Measurements from ENCODE around the gene IGSF23. TPM values are rescaled to one million over a fixed set of nuclear protein-coding genes. Genes with fewer than 3 reads are reported as not detected.
A peak's percentile ranks its signal among the peaks of the same experiment; 100 is the strongest.

IGSF23 gene
- total RNA-seq, 1 experiment from 2014 or later = not detected

DNA sequence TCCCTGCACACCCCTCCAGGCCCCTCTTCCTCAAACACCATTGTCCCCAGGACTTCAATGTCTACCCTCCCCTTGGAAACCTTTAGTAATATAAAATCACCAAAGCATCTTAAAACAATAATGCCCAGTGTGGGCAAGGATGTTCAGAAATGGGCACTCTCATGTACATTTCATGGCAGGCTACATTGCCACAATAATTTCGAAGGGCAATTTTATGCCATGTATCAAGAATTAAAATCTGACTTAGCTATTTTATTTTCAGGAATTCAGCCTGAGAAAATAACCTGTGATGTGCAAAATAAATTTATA lies 35.8 kb upstream of the IGSF23 start:
- no peak overlapping the region for H3K4me2 ChIP-seq
- H2AFZ ChIP-seq = no peak overlapping the region
- ChIA-PET POLR2A (ENCODE audit: unreplicated experiment) (no interaction called here), CTCF (interaction anchor here (0.5 to 1.6 kb wide), 8 partner anchors 9 to 436 kb away, joined by 3 to 11 read pairs (median 4); partner anchors contain the start of gene NECTIN2)
- no peaks in the 10 kb centered on the region for H4K20me1 ChIP-seq (ENCODE audit: insufficient read depth)
- peaks cover 57% of the 10 kb centered on the region for H3F3A ChIP-seq (ENCODE audit: insufficient read depth, low read depth)
- no peaks in the 10 kb centered on the region for H3K9me2 ChIP-seq (ENCODE audit: insufficient read depth)
- no peaks in the 10 kb centered on the region for H3K79me2 ChIP-seq (ENCODE audit: low read depth)
- peaks cover 51% of the 10 kb centered on the region for H3K4me1 ChIP-seq (replicated peaks; ENCODE audit: insufficient read depth)
- no peak overlapping the region for H3K4me3 ChIP-seq
- no peaks in the 10 kb centered on the region for H3K9me3 ChIP-seq (ENCODE audit: insufficient read depth, low read depth)
- no peak for TF ChIP-seq EZH2 (IDR thresholded peaks at IDR 0.05; ENCODE audit: low read depth)
- TF ChIP-seq, protein P1, sequence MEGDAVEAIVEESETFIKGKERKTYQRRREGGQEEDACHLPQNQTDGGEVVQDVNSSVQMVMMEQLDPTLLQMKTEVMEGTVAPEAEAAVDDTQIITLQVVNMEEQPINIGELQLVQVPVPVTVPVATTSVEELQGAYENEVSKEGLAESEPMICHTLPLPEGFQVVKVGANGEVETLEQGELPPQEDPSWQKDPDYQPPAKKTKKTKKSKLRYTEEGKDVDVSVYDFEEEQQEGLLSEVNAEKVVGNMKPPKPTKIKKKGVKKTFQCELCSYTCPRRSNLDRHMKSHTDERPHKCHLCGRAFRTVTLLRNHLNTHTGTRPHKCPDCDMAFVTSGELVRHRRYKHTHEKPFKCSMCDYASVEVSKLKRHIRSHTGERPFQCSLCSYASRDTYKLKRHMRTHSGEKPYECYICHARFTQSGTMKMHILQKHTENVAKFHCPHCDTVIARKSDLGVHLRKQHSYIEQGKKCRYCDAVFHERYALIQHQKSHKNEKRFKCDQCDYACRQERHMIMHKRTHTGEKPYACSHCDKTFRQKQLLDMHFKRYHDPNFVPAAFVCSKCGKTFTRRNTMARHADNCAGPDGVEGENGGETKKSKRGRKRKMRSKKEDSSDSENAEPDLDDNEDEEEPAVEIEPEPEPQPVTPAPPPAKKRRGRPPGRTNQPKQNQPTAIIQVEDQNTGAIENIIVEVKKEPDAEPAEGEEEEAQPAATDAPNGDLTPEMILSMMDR (conservative IDR thresholded peaks at IDR 0.05) = no peak
- intact Hi-C loops (cut with micrococcal nuclease; ENCODE audit: unreplicated experiment) = loop anchor here (1.0 to 10.0 kb wide), 3 partner anchors 77 to 377 kb away; partner anchors contain the start of gene CLPTM1
- H3K27me3 ChIP-seq (ENCODE audit: insufficient read depth, low read depth) = no peaks in the 10 kb centered on the region
- no peak for DNase-seq
- H3K27ac ChIP-seq = peak overlapping the region; percentile 97
- H3K36me3 ChIP-seq (ENCODE audit: low read depth) = no peaks in the 10 kb centered on the region
- no TSS peak for BruUV-seq (replicated peaks)

DNA sequence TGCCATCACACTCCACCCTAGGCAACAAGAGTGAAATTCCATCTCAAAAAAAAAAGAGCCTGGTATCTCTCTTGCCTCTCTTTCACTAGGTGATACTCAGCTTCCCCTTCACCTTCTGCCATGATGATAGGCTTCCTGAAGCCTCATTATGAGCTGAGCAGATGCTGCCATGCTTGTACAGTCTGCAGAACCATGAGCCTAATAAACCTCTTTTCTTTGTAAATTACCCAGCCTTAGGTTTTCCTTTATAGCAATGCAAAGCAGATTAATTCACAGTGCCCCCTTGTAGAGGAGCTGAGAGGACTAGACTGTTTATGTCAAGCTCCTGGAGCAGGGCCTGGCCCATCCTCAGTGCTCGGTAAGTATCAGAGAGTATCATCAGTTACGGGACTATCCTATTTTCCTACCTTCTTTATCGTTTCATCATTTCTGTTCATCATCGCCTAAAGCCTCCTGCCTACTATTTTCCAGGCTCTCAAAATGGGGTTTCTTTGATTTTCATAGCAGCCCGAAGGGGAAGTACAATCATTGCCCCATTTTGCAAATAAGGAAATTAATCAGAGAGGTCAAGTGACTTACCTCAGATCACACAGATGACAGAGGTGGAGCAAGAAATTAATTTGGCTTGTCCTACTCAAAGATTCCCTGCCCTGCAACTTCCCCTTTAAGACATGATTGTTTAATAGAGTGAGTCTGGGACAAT lies 33.5 kb upstream of the IGSF23 start:
- H3K79me2 ChIP-seq (ENCODE audit: low read depth) = no peaks in the 10 kb centered on the region
- DNase-seq = no peak
- H3K27ac ChIP-seq = no peak overlapping the region
- no peaks in the 10 kb centered on the region for H4K20me1 ChIP-seq (ENCODE audit: insufficient read depth)
- no peak overlapping the region for H3K4me3 ChIP-seq
- H3K4me1 ChIP-seq (replicated peaks; ENCODE audit: insufficient read depth) = peaks cover 28% of the 10 kb centered on the region
- H3K27me3 ChIP-seq (ENCODE audit: insufficient read depth, low read depth) = no peaks in the 10 kb centered on the region
- no peaks in the 10 kb centered on the region for H3K36me3 ChIP-seq (ENCODE audit: low read depth)
- CTCF ChIA-PET = no interaction called here
- BruUV-seq (replicated peaks) = no TSS peak
- no peak overlapping the region for H2AFZ ChIP-seq
- H3K9me3 ChIP-seq (ENCODE audit: insufficient read depth, low read depth) = no peaks in the 10 kb centered on the region
- H3F3A ChIP-seq (ENCODE audit: insufficient read depth, low read depth) = peaks cover 34% of the 10 kb centered on the region
- POLR2A ChIA-PET (ENCODE audit: unreplicated experiment) = interaction anchor here (0.6 kb wide), 1 partner anchor 22 kb away, joined by 3 read pairs; no protein-coding TSS in a partner anchor
- intact Hi-C loops (cut with micrococcal nuclease; ENCODE audit: unreplicated experiment) = loop anchor here (10.0 kb wide), 1 partner anchor 375 kb away; the partner anchor contains the start of gene CLPTM1
- TF ChIP-seq EZH2 (IDR thresholded peaks at IDR 0.05; ENCODE audit: low read depth) = no peak
- TF ChIP-seq, protein P1 (conservative IDR thresholded peaks at IDR 0.05) = no peak
- no peaks in the 10 kb centered on the region for H3K9me2 ChIP-seq (ENCODE audit: insufficient read depth)
- no peak overlapping the region for H3K4me2 ChIP-seq

DNA sequence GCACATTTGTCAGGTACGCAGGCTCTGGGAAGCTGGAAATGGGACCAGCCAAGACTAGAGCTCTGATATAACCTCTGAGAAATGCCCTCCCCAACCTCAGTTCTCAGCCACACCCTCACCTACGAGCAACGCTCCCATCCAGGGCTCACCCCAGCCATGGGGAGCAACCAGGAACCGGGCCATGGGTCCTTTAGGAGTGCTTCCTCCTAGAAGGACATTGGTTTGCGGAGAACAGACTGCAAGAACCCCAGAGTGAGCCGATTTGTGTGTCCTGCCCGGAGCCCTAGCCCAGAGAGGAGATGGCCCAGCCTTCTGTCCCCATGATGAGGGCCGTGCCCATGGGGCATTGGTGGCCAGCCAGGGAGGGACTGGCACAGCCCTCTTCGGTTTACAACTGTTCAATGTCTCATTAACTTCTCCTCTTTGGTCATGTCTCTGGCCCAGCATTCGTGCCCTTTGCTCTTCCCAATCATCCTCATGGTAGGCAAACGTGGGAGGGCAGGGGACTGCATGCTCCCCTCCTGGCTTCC lies 32.9 kb upstream of the IGSF23 start:
- H3K27ac ChIP-seq = no peak overlapping the region
- H3K4me2 ChIP-seq = no peak overlapping the region
- TF ChIP-seq, protein P1 (conservative IDR thresholded peaks at IDR 0.05) = no peak
- TF ChIP-seq EZH2 (IDR thresholded peaks at IDR 0.05; ENCODE audit: low read depth) = no peak
- no peak overlapping the region for H2AFZ ChIP-seq
- BruUV-seq (replicated peaks) = no TSS peak
- H3K4me1 ChIP-seq (replicated peaks; ENCODE audit: insufficient read depth) = peaks cover 32% of the 10 kb centered on the region
- H3K4me3 ChIP-seq = no peak overlapping the region
- H3K27me3 ChIP-seq (ENCODE audit: insufficient read depth, low read depth) = no peaks in the 10 kb centered on the region
- intact Hi-C loops (cut with micrococcal nuclease; ENCODE audit: unreplicated experiment) = no loop called here
- ChIA-PET POLR2A (ENCODE audit: unreplicated experiment) (interaction anchor here (0.6 kb wide), 1 partner anchor 22 kb away, joined by 3 read pairs; no protein-coding TSS in a partner anchor), CTCF (no interaction called here)
- no peaks in the 10 kb centered on the region for H3K79me2 ChIP-seq (ENCODE audit: low read depth)
- no peaks in the 10 kb centered on the region for H3K9me2 ChIP-seq (ENCODE audit: insufficient read depth)
- H3K36me3 ChIP-seq (ENCODE audit: low read depth) = no peaks in the 10 kb centered on the region
- DNase-seq = no peak
- no peaks in the 10 kb centered on the region for H3K9me3 ChIP-seq (ENCODE audit: insufficient read depth, low read depth)
- peaks cover 32% of the 10 kb centered on the region for H3F3A ChIP-seq (ENCODE audit: insufficient read depth, low read depth)
- no peaks in the 10 kb centered on the region for H4K20me1 ChIP-seq (ENCODE audit: insufficient read depth)
